Measurements from ENCODE around the gene ADAP1.

The ADAP1 gene

DNA sequence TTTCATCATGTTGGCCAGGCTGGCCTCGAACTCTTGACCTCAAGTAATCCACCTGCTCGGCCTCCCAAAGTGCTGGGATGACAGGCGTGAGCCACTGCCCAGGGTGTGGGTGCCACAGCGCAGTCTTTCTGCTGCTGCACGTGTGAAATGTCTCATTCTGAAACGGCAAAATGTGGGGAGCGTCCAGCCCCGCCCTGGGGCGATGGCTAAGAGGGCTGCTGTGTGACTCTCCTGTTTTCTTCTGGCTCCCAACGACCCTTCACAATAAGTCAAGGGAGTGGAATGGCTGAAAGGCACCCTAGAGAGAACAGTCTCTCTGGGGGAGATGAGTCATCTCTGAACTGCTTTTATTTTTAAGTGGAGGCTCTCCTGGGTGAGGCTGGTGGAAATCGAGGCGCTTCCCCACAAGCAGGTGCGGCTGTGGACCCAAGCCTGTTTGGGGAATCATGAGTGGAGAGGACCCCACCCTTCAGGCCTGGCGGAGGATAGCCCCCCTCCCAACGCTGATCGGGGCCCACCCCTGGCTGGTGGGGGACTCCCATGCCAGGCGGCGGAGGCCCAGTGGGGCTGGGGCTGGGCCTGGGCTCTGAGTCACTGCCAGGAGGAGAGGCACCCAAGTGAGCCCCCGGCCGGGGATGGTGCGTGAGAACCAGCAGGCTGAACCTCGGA lies 18.0 kb downstream of the ADAP1 start:
- H3K4me2 ChIP-seq (ENCODE audit: low read depth, low read length, poor library complexity, severe bottlenecking) = no peak overlapping the region
- no peaks in the 10 kb centered on the region for H3K36me3 ChIP-seq (ENCODE audit: low read length)
- H3K9me3 ChIP-seq (ENCODE audit: insufficient read depth, low read length) = peaks cover 8% of the 10 kb centered on the region; the same call in 1 of the 2 replicates
- no peaks in the 10 kb centered on the region for H3K79me2 ChIP-seq (ENCODE audit: insufficient read depth, low read length)
- no peak overlapping the region for H2AFZ ChIP-seq (ENCODE audit: low read depth, low read length, severe bottlenecking)
- TF ChIP-seq, protein P1, sequence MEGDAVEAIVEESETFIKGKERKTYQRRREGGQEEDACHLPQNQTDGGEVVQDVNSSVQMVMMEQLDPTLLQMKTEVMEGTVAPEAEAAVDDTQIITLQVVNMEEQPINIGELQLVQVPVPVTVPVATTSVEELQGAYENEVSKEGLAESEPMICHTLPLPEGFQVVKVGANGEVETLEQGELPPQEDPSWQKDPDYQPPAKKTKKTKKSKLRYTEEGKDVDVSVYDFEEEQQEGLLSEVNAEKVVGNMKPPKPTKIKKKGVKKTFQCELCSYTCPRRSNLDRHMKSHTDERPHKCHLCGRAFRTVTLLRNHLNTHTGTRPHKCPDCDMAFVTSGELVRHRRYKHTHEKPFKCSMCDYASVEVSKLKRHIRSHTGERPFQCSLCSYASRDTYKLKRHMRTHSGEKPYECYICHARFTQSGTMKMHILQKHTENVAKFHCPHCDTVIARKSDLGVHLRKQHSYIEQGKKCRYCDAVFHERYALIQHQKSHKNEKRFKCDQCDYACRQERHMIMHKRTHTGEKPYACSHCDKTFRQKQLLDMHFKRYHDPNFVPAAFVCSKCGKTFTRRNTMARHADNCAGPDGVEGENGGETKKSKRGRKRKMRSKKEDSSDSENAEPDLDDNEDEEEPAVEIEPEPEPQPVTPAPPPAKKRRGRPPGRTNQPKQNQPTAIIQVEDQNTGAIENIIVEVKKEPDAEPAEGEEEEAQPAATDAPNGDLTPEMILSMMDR (IDR thresholded peaks at IDR 0.05; ENCODE audit: insufficient read depth, low read length, poor library complexity, severe bottlenecking) = no peak
- no peak for TF ChIP-seq EZH2phosphoT487 (conservative IDR thresholded peaks at IDR 0.05; ENCODE audit: low read length)
- no peaks in the 10 kb centered on the region for H4K20me1 ChIP-seq (ENCODE audit: low read depth, low read length)
- H3K4me3 ChIP-seq (ENCODE audit: insufficient read depth, low read length, poor library complexity, severe bottlenecking) = no peak overlapping the region
- H3K27me3 ChIP-seq (ENCODE audit: low read length) = no peaks in the 10 kb centered on the region; the same call in 1 of the 2 replicates
- H3K9me2 ChIP-seq (replicated peaks; ENCODE audit: insufficient read depth, low read length) = no peaks in the 10 kb centered on the region
- no peak overlapping the region for H3K9ac ChIP-seq (ENCODE audit: low read length)
- no peaks in the 10 kb centered on the region for H3F3A ChIP-seq (ENCODE audit: insufficient read depth)
- no peak overlapping the region for H3K27ac ChIP-seq (ENCODE audit: low read depth, low read length)

DNA sequence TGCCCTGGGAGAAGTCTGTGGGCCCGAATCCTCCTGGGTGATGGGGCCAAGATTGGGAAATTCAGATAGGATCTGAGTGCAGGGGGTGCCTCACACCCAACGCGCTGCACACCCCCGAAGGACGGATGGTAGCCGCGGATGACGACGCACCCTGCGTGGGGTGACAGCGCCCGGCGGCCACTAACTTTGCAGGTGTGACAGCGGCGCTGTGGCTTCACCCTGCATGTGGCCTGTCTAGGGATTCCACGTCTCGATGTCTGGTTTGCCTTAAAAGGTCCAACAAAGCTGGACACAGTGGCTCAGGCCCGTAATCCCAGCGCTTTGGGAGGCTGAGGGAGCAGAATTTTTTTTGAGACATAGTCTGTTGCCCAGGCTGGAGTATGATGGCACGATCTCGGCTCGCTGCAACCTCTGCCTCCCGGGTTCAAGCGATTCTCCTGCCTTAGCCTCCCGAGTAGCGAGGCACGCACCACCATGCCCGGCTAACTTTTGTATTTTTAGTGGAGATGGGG lies 18.6 kb downstream of the ADAP1 start:
- H3K9me3 ChIP-seq (ENCODE audit: insufficient read depth, low read length) = peaks cover 8% of the 10 kb centered on the region; the same call in 1 of the 2 replicates
- H3K4me3 ChIP-seq (ENCODE audit: insufficient read depth, low read length, poor library complexity, severe bottlenecking) = no peak overlapping the region
- no peak overlapping the region for H3K4me2 ChIP-seq (ENCODE audit: low read depth, low read length, poor library complexity, severe bottlenecking)
- no peak overlapping the region for H3K9ac ChIP-seq (ENCODE audit: low read length)
- no peak overlapping the region for H2AFZ ChIP-seq (ENCODE audit: low read depth, low read length, severe bottlenecking)
- no peaks in the 10 kb centered on the region for H3K79me2 ChIP-seq (ENCODE audit: insufficient read depth, low read length)
- no peaks in the 10 kb centered on the region for H3F3A ChIP-seq (ENCODE audit: insufficient read depth)
- no peaks in the 10 kb centered on the region for H3K36me3 ChIP-seq (ENCODE audit: low read length)
- no peak overlapping the region for H3K27ac ChIP-seq (ENCODE audit: low read depth, low read length)
- no peak for TF ChIP-seq EZH2phosphoT487 (conservative IDR thresholded peaks at IDR 0.05; ENCODE audit: low read length)
- TF ChIP-seq, protein P1 (IDR thresholded peaks at IDR 0.05; ENCODE audit: insufficient read depth, low read length, poor library complexity, severe bottlenecking) = no peak
- H3K27me3 ChIP-seq (ENCODE audit: low read length) = no peaks in the 10 kb centered on the region
- H4K20me1 ChIP-seq (ENCODE audit: low read depth, low read length) = no peaks in the 10 kb centered on the region
- no peaks in the 10 kb centered on the region for H3K9me2 ChIP-seq (replicated peaks; ENCODE audit: insufficient read depth, low read length)

DNA sequence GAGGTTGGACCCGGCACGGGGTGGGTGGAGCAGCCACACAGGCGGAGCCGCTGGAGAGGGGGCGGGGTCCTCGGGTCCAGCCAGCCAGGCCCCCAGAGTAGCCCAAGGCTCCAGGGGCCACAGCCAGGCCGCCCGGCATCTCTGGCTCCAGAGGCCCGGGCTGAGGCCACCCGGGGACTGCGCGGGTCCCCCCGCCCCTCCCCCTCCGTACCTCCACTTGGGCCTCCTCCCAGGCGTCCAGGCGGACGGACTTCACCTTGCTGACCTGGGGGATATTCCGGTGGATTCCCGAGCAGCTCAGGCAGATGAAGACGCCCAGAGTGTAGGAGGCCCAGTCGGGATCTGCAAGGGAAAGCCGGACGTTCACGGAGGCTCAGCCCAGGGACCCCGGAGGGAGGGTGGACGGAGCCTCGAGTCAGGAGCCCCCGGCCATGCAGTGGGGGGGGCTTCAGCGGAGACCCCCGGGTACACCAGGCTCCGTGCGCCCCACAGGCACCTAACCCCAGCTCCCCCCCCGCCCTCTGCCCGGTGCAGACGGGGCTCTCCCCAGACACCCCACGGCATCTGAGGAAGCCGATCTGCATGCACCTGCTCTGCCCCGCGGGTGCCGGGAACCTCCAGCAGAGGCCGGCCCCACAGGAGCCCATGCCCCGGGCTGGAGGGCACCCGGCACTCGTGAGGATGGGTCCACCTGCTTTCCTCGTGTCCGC lies 19.2 kb downstream of the ADAP1 start:
- no peaks in the 10 kb centered on the region for H4K20me1 ChIP-seq (ENCODE audit: low read depth, low read length)
- no peaks in the 10 kb centered on the region for H3K36me3 ChIP-seq (ENCODE audit: low read length)
- TF ChIP-seq, protein P1 (IDR thresholded peaks at IDR 0.05; ENCODE audit: insufficient read depth, low read length, poor library complexity, severe bottlenecking) = no peak
- TF ChIP-seq EZH2phosphoT487 (conservative IDR thresholded peaks at IDR 0.05; ENCODE audit: low read length) = no peak
- peaks cover 1% of the 10 kb centered on the region; the same call in 1 of the 2 replicates for H3K9me3 ChIP-seq (ENCODE audit: insufficient read depth, low read length)
- no peaks in the 10 kb centered on the region for H3K79me2 ChIP-seq (ENCODE audit: insufficient read depth, low read length)
- H3F3A ChIP-seq (ENCODE audit: insufficient read depth) = no peaks in the 10 kb centered on the region
- no peaks in the 10 kb centered on the region for H3K27me3 ChIP-seq (ENCODE audit: low read length)
- H2AFZ ChIP-seq (ENCODE audit: low read depth, low read length, severe bottlenecking) = no peak overlapping the region
- no peaks in the 10 kb centered on the region for H3K9me2 ChIP-seq (replicated peaks; ENCODE audit: insufficient read depth, low read length)
- H3K4me3 ChIP-seq (ENCODE audit: insufficient read depth, low read length, poor library complexity, severe bottlenecking) = no peak overlapping the region
- no peak overlapping the region for H3K9ac ChIP-seq (ENCODE audit: low read length)
- H3K4me2 ChIP-seq (ENCODE audit: low read depth, low read length, poor library complexity, severe bottlenecking) = no peak overlapping the region
- H3K27ac ChIP-seq (ENCODE audit: low read depth, low read length) = no peak overlapping the region
